Measurements from ENCODE around the gene GFOD1. TPM values are rescaled to one million over a fixed set of nuclear protein-coding genes. Genes with fewer than 3 reads are reported as not detected.
A peak's percentile ranks its signal among the peaks of the same experiment; 100 is the strongest.

Gene GFOD1
- total RNA-seq, 1 donor from 2014 or later = 22.8 TPM

GRCh38 chr6:13423252-13423651, 64.1 kb downstream of the GFOD1 start:
- ATAC-seq = no peak

- no peak for ATAC-seq
These were observed 64.6 kb downstream of the GFOD1 start for GRCh38 chr6:13422681-13423221.

DNA sequence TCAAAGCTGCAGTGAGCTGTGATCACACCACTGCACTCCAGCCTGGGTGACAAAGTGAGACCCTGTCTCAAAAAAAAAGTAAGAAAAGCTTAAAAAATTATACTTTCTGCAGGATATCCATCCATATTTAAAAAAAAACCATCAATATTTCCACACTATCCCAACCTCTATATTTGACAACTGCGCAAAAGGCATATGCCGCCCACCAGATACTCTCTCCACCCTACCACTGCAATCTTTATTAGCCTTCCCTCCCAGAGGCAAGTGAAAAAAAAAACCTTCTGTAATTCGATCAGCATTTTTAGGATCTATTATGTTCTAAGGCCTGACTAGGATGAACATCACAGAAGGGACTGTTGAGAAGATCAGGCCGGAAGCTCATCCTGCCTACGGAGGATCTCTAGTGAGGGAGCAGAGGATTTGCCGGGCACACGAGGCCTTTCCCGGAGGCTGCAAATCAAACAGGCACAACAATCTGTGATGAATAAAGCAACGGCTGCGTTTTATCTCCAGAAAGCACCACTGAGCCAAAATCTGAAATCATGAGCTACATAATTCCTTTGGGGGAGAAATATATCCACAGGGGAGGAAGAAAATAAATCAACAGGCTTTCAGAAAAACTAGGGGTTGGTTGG, 65.9 kb downstream of the GFOD1 start:
- ATAC-seq = no peak

GRCh38 chr6:13420269-13420668, 67.1 kb downstream of the GFOD1 start:
- ATAC-seq = no peak

- no peak for ATAC-seq
These were observed 67.8 kb downstream of the GFOD1 start for GRCh38 chr6:13419422-13420195.

DNA sequence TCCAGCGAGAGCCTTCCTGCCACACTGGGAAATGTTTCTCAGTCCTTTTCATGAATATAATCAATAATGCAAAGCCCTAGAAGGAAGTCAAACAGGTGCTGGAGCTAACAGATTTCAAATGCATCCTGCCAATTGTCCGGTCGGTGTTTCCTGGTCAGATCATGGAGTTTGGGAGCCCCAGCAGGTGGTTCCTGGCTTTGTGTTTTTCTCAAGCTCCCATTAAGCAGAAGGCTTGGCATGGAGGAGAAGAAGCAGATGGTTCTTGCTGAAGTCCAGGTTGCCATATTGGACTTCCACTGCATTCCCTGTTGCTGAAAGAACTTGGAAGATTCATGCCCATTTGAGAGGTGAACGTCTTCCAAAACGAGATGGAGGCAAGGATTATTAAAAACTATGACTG, 68.6 kb downstream of the GFOD1 start:
- ATAC-seq = no peak

GRCh38 chr6:13417954-13418353, 69.4 kb downstream of the GFOD1 start:
- no peak for ATAC-seq

- ATAC-seq = no peak
These were observed 70.0 kb downstream of the GFOD1 start for GRCh38 chr6:13417431-13417830.

GRCh38 chr6:13415283-13415682, 72.1 kb downstream of the GFOD1 start:
- ATAC-seq = no peak

GRCh38 chr6:13413900-13414555, 73.4 kb downstream of the GFOD1 start:
- peak; percentile 80 for ATAC-seq

GRCh38 chr6:13413466-13413862, 73.9 kb downstream of the GFOD1 start:
- ATAC-seq = no peak

- peak; percentile 4 for ATAC-seq
These were observed 74.5 kb downstream of the GFOD1 start for GRCh38 chr6:13412639-13413465.

- ATAC-seq = no peak
These were observed 75.2 kb downstream of the GFOD1 start for GRCh38 chr6:13412211-13412610.

DNA sequence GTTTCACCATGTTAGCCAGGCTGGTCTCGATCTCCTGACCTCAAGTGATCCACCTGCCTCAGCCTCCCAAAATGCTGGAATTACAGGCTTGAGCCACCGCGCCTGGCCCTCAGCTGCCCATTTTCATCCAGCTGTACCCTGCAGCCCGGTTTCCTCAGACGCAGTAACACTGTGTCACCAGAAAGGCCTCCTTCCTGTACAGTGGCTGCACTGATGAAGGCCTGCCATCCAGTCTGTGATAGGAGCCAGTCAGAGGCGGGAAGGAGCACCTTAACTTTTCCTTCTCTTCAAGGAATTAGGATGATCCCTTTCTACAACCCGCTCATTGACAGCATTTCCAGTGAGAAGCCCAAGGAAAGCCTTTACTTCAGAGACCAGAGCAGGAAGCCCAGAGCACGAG, 75.9 kb downstream of the GFOD1 start:
- ATAC-seq = no peak

DNA sequence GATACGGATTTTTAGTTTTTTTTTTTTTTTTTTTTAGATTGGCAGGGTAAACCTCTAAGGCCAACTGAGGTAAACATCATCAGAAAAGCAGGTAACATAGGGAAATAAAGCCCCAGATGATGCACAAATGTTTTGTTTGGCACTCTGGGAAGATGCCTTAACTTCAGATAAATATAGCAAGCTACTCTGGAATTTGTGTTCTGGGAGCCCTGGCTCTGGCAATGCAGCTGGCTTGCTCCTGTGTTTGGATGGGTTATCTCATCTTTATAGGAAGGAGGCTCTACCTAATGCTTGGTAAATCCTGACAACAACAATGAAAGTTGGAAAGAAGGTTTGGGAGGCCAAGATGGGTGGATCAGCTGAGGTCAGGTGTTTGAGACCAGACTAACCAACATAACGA, 77.4 kb downstream of the GFOD1 start:
- no peak for ATAC-seq

GRCh38 chr6:13407709-13408695, 79.4 kb downstream of the GFOD1 start:
- ATAC-seq = peak; percentile 92

DNA sequence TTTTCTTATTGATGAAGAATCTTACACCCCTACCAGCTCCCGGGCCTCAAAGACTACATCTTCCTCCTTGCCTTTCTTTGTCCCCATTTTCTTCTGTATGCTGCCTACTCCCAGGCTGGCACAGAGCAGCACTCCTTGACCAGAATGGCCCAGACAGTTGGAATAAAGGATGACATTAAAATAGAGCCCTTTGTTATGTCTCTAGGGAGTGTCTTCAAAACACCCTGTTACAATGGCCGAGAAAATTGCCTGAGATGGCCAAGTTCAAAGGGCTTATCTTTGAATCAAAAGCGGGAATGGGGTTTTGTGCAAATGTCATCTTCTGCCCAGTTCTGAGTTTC, 80.1 kb downstream of the GFOD1 start:
- ATAC-seq = no peak

- ATAC-seq = peak; percentile 19
These were observed 80.6 kb downstream of the GFOD1 start for GRCh38 chr6:13406781-13407180.

DNA sequence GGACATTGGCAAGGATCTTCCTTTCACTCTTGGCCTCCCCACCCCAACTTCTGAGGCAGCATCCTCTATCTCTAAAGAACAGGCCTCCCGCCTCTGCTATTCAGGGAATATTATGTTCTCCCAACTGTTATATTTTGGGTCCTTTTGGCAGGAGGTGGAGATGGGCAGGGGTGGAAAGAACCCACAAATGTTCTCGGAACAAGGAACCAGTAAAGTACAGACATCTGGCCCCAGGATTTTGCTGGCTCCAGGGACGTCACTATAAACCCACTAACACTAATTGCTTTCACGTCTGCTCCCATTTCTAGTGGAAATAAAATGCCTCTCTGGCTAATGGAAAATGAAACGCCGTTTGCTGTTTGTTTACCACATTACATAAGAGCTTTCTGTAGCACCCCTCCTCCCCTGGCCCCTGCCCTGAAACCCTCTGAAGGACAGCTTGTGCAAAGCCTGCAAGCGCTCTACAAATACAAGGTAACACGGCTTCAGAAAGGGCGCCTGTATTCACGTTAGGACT, 81.4 kb downstream of the GFOD1 start:
- no peak for ATAC-seq

DNA sequence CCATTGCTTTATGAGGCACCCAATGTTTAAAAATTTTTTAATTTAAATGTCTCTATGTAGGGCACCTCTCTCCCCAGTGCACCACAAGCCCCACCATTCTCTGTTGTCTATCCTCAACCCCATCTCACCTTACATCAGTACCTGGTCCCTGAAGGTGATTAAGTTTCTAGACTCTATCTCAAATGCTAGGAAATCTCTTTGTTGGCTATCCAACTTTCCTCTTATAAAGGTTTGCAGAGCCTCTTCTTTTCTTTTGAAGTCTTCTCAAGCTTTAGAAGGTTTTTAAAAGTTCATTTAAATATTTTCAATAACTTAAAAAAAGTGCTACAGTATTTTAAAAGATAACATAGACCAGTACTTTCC, 82.5 kb downstream of the GFOD1 start:
- ATAC-seq = no peak

GRCh38 chr6:13404228-13404891, 83.0 kb downstream of the GFOD1 start:
- ATAC-seq = peak; percentile 55
